GM12878 (cell line): ENCODE measurements around the gene PIK3R2. TPM values are rescaled to one million over a fixed set of nuclear protein-coding genes. Genes with fewer than 3 reads are reported as not detected.
A peak's percentile ranks its signal among the peaks of the same experiment; 100 is the strongest.

ENCODE experiments used
- ATF7 ChIP-seq: fragments of 450-650 bp; IDR thresholded peaks from 2 replicates; pipeline ENCODE4 v1.6.1; 2016; ENCODE audit warnings: low read depth, mild to moderate bottlenecking
- BACH1 ChIP-seq: fragments of 450-650 bp; IDR thresholded peaks from 2 replicates; pipeline ENCODE4 v1.6.1; 2017; ENCODE audit warnings: mild to moderate bottlenecking, borderline replicate concordance
- BCL3 ChIP-seq: IDR thresholded peaks from 2 replicates; pipeline ENCODE4 v1.6.1; 2011; ENCODE audit warnings: borderline replicate concordance, low read depth, mild to moderate bottlenecking, moderate library complexity, low read length; ENCODE audit not compliant: insufficient read depth, poor library complexity, severe bottlenecking
- BHLHE40 ChIP-seq, 2 experiments: fragments of 450-650 bp in 1 of 2; IDR thresholded peaks; 2 replicates each; pipeline ENCODE4 v1.6.1; 2011 to 2017; ENCODE audit warnings: low read depth in 2 of 2, borderline replicate concordance in 1 of 2, improper control_type of control experiment in 1 of 2, low read length in 1 of 2, mild to moderate bottlenecking in 1 of 2
- CHD2 ChIP-seq: IDR thresholded peaks from 2 replicates; pipeline ENCODE4 v1.6.1; 2011; ENCODE audit warnings: low read depth, low read length, improper control_type of control experiment, borderline replicate concordance
- CREM ChIP-seq: IDR thresholded peaks from 2 replicates; pipeline ENCODE4 v1.6.1; 2014; ENCODE audit warnings: antibody characterized with exemption, low read depth
- JUNB ChIP-seq: IDR thresholded peaks from 2 replicates; pipeline ENCODE4 v1.6.1; 2016; ENCODE audit warnings: antibody characterized with exemption, mild to moderate bottlenecking
- LARP7 ChIP-seq: fragments of 450-650 bp; IDR thresholded peaks from 2 replicates; pipeline ENCODE4 v1.6.1; 2017; ENCODE audit warnings: mild to moderate bottlenecking
- MAX ChIP-seq: IDR thresholded peaks from 2 replicates; pipeline ENCODE4 v1.6.1; 2012; ENCODE audit warnings: low read depth, low read length, improper control_type of control experiment
- NBN ChIP-seq: fragments of 450-650 bp; IDR thresholded peaks from 2 replicates; pipeline ENCODE4 v1.6.1; 2016
- NFYB ChIP-seq: IDR thresholded peaks from 2 replicates; pipeline ENCODE4 v1.6.1; 2011; ENCODE audit warnings: low read depth, mild to moderate bottlenecking, low read length, improper control_type of control experiment, moderate library complexity; ENCODE audit not compliant: insufficient read depth
- POLR2AphosphoS2 ChIP-seq: IDR thresholded peaks from 2 replicates; pipeline ENCODE4 v1.6.1; 2011; ENCODE audit warnings: low read depth, mild to moderate bottlenecking, low read length, improper control_type of control experiment, moderate library complexity
- TBL1XR1 ChIP-seq: IDR thresholded peaks from 2 replicates; pipeline ENCODE4 v1.6.1; 2012; ENCODE audit warnings: low read depth, low read length, improper control_type of control experiment
- ZNF217 ChIP-seq: fragments of 450-650 bp; IDR thresholded peaks from 2 replicates; pipeline ENCODE4 v1.6.1; 2017; ENCODE audit warnings: antibody characterized with exemption, mild to moderate bottlenecking
- ZNF622 ChIP-seq: fragments of 450-650 bp; IDR thresholded peaks from 2 replicates; pipeline ENCODE4 v1.6.1; 2017; ENCODE audit warnings: mild to moderate bottlenecking, inconsistent platforms
- polyA plus RNA-seq, 11 experiments: library from polyadenylated mRNA; depleted of rRNA in 4 of 11; unstranded in 6 of 11; stranded (reverse) in 5 of 11; fragments of >200 nt; fragmentation: Nextera tagmentation in 4 of 11; fragmentation: Illumina TruSeq in 1 of 11; extraction: Ambion mirVana in 4 of 11; extraction: Trizol in 1 of 11; gene quantifications; 1 replicate in 1 of 11; 2 replicates in 10 of 11; pipeline versions ENCODE4 v1.2.1 to v1.2.3, GENCODE V29; 2011 to 2016; ENCODE audit warnings: inconsistent platforms in 2 of 11, missing spikeins in 2 of 11, low read depth in 1 of 11
- total RNA-seq, 4 experiments: library from RNA; depleted of rRNA in 3 of 4; stranded (reverse); fragments of >200 nt in 3 of 4; fragmentation: Illumina TruSeq in 1 of 4; extraction: Trizol in 1 of 4; gene quantifications; 2 replicates each; pipeline versions ENCODE4 v1.2.1 to v1.2.3, GENCODE V29; 2013 to 2021
- TF ChIP-seq, protein P1 (sequence below): fragments of 450-650 bp; IDR thresholded peaks from 2 replicates; pipeline ENCODE4 v1.6.1; 2017; ENCODE audit warnings: antibody characterized with exemption, mild to moderate bottlenecking, moderate library complexity
- TF ChIP-seq, protein P2 (sequence below): IDR thresholded peaks from 2 replicates; pipeline ENCODE4 v1.6.1; 2012; ENCODE audit warnings: low read depth, low read length, improper control_type of control experiment

The PIK3R2 gene
- total and polyA plus RNA-seq, 10 of the 15 experiments (the other 5 are each of a cell fraction or from before 2014, with no cell fraction given): 0.26 to 22.6 (median 2.5) TPM

- TF ChIP-seq BCL3 (no peak), JUNB (no peak), CHD2 (0 out of 2 replicates have a peak, but pooled peaks have one; percentile 18), CREM (peak; percentile 50; the same call in 1 of the 2 replicates), NFYB (no peak), BACH1 (peak; percentile 51), LARP7 (no peak), ATF7 (peak; percentile 72; the same call in 1 of the 2 replicates), NBN (peak; percentile 80; the same call in 1 of the 2 replicates), ZNF622 (no peak), TBL1XR1 (no peak), MAX (peak; percentile 21; the same call in 1 of the 2 replicates), BHLHE40 (IDR thresholded peaks at IDR 0.05; ENCODE audit: borderline replicate concordance in 1 of 2, low read depth in 2 of 2, low read length in 1 of 2) (0 out of 4 replicates have a peak, but pooled peaks of 1 of the 2 experiments have one; percentile 6), ZNF217 (peak; percentile 77), POLR2AphosphoS2 (peak; percentile 21; the same call in 1 of the 2 replicates)
- TF ChIP-seq, protein P1, sequence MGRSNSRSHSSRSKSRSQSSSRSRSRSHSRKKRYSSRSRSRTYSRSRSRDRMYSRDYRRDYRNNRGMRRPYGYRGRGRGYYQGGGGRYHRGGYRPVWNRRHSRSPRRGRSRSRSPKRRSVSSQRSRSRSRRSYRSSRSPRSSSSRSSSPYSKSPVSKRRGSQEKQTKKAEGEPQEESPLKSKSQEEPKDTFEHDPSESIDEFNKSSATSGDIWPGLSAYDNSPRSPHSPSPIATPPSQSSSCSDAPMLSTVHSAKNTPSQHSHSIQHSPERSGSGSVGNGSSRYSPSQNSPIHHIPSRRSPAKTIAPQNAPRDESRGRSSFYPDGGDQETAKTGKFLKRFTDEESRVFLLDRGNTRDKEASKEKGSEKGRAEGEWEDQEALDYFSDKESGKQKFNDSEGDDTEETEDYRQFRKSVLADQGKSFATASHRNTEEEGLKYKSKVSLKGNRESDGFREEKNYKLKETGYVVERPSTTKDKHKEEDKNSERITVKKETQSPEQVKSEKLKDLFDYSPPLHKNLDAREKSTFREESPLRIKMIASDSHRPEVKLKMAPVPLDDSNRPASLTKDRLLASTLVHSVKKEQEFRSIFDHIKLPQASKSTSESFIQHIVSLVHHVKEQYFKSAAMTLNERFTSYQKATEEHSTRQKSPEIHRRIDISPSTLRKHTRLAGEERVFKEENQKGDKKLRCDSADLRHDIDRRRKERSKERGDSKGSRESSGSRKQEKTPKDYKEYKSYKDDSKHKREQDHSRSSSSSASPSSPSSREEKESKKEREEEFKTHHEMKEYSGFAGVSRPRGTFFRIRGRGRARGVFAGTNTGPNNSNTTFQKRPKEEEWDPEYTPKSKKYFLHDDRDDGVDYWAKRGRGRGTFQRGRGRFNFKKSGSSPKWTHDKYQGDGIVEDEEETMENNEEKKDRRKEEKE: no peak
- TF ChIP-seq, protein P2, sequence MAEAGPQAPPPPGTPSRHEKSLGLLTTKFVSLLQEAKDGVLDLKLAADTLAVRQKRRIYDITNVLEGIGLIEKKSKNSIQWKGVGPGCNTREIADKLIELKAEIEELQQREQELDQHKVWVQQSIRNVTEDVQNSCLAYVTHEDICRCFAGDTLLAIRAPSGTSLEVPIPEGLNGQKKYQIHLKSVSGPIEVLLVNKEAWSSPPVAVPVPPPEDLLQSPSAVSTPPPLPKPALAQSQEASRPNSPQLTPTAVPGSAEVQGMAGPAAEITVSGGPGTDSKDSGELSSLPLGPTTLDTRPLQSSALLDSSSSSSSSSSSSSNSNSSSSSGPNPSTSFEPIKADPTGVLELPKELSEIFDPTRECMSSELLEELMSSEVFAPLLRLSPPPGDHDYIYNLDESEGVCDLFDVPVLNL: no peak
Observed at GRCh38 chr19:18171605-18172327, 18.8 kb downstream of the PIK3R2 start (continued).
